ENCODE measurements around the gene CAPN12.

Gene CAPN12

GRCh38 chr19:38682195-38682867, 61.9 kb downstream of the CAPN12 start:
- Mint-ChIP-seq H3K27ac (peak overlapping the region; percentile 81), H3K9me3 (no peaks in the 10 kb centered on the region), H3K27me3 (no peaks in the 10 kb centered on the region), H3K36me3 (peaks cover 30% of the 10 kb centered on the region), H3K4me1 (peaks cover 91% of the 10 kb centered on the region), H3K4me3 (no peak overlapping the region)
- no peak for ATAC-seq

Data from stimulated activated memory B cell treated with anti-CD40 and anti-IgM and Interleukin-4, amounts not matched to agents 10 μg/mL and 1 μg/mL and 100 μg/mL, for 72 hours (primary cell).